SU-DHL-6 (cell line): Measurements from ENCODE around the gene TNS3.
"Not testable (repeated sequence)": the region's sequence is repeated elsewhere in the genome, so short reads cannot be mapped to it uniquely, and the experiment has no call there.

ENCODE experiments used
- H2AFZ ChIP-seq: fragments of 200-600 bp; sonication (generic); 2 replicates; pipeline ENCODE4 v1.6.1; 2014; ENCODE audit warnings: low read depth, mild to moderate bottlenecking, moderate library complexity, mixed read lengths, antibody characterized with exemption, low read length; ENCODE audit not compliant: severe bottlenecking
- H3F3A ChIP-seq: fragments of 200-600 bp; shearing (Covaris generic); 2 replicates; pipeline ENCODE4 v1.6.0; 2016; ENCODE audit warnings: antibody characterized with exemption, mild to moderate bottlenecking; ENCODE audit not compliant: insufficient read depth
- H3K27ac ChIP-seq: fragments of 200-600 bp; sonication (generic); 2 replicates; pipeline ENCODE4 v1.5.1; 2016; ENCODE audit warnings: low read depth, mild to moderate bottlenecking, low read length, moderate library complexity, mixed read lengths
- H3K27me3 ChIP-seq: fragments of 200-600 bp; sonication (generic), shearing (Covaris generic); 2 replicates; pipeline ENCODE4 v1.6.0; 2014; ENCODE audit warnings: mild to moderate bottlenecking, low read length
- H3K36me3 ChIP-seq: fragments of 200-600 bp; sonication (generic); 2 replicates; pipeline ENCODE4 v1.6.1; 2014; ENCODE audit warnings: mild to moderate bottlenecking, low read length, mixed read lengths
- H3K4me2 ChIP-seq: fragments of 300-600, 200-600 bp; shearing (Covaris generic), sonication (generic); 2 replicates; pipeline ENCODE4 v1.6.0; 2014; ENCODE audit warnings: low read length, low read depth, mild to moderate bottlenecking; ENCODE audit not compliant: poor library complexity, severe bottlenecking
- H3K4me3 ChIP-seq: fragments of 200-600 bp; sonication (generic); 2 replicates; pipeline ENCODE4 v1.5.1; 2014; ENCODE audit warnings: antibody characterized with exemption, low read length, mild to moderate bottlenecking, mixed read lengths; ENCODE audit not compliant: insufficient read depth, poor library complexity, severe bottlenecking
- H3K79me2 ChIP-seq: fragments of 200-600 bp; sonication (generic); 2 replicates; pipeline ENCODE4 v1.6.1; 2014; ENCODE audit warnings: mild to moderate bottlenecking, low read length, moderate library complexity; ENCODE audit not compliant: insufficient read depth
- H3K9ac ChIP-seq: fragments of 200-600 bp; sonication (generic); 2 replicates; pipeline ENCODE4 v1.7.0; 2014; ENCODE audit warnings: mild to moderate bottlenecking, low read length
- H3K9me2 ChIP-seq: fragments of 200-600 bp; sonication (generic); replicated peaks from 2 replicates; pipeline ENCODE4 v1.6.1; 2014; ENCODE audit warnings: low read length; ENCODE audit not compliant: insufficient read depth
- H3K9me3 ChIP-seq: fragments of 200-600 bp; sonication (generic); 2 replicates; pipeline ENCODE4 v1.6.1; 2014; ENCODE audit warnings: low read length, mixed read lengths; ENCODE audit not compliant: insufficient read depth
- H4K20me1 ChIP-seq: fragments of 200-600 bp; sonication (generic); 2 replicates; pipeline ENCODE4 v1.6.1; 2014; ENCODE audit warnings: low read depth, mild to moderate bottlenecking, antibody characterized with exemption, low read length, moderate library complexity, mixed read lengths
- CTCF ChIP-seq: fragments of 200-600 bp; sonication (generic); IDR thresholded peaks from one replicate; pipeline ENCODE4 v1.5.1; 2017; ENCODE audit warnings: antibody characterized with exemption, mild to moderate bottlenecking, low read length, moderate library complexity; ENCODE audit not compliant: insufficient read depth, poor library complexity, severe bottlenecking
- EZH2phosphoT487 ChIP-seq: fragments of 200-600 bp; sonication (generic), shearing (Covaris generic); conservative IDR thresholded peaks from 2 replicates; pipeline ENCODE4 v1.6.1; 2018; ENCODE audit warnings: mild to moderate bottlenecking, antibody characterized with exemption, low read length, moderate library complexity, mixed read lengths

TNS3 gene

GRCh38 chr7:47587351-47587750, 5.4 kb upstream of the TNS3 start:
- H2AFZ ChIP-seq = no peak overlapping the region
- no peaks in the 10 kb centered on the region for H3K9me3 ChIP-seq
- H3K4me3 ChIP-seq = no peak overlapping the region
- no peaks in the 10 kb centered on the region for H4K20me1 ChIP-seq
- no peak overlapping the region for H3K4me2 ChIP-seq
- no peaks in the 10 kb centered on the region for H3K79me2 ChIP-seq
- H3K9me2 ChIP-seq = no peaks in the 10 kb centered on the region
- H3K27me3 ChIP-seq = no peaks in the 10 kb centered on the region
- H3K36me3 ChIP-seq = no peaks in the 10 kb centered on the region
- TF ChIP-seq EZH2phosphoT487 (no peak), CTCF (no peak)
- H3K27ac ChIP-seq = no peak overlapping the region
- H3K9ac ChIP-seq = no peak overlapping the region
- H3F3A ChIP-seq = no peaks in the 10 kb centered on the region

GRCh38 chr7:47586925-47587324, 5.0 kb upstream of the TNS3 start:
- no peaks in the 10 kb centered on the region for H3K36me3 ChIP-seq
- H3F3A ChIP-seq = no peaks in the 10 kb centered on the region
- no peaks in the 10 kb centered on the region for H4K20me1 ChIP-seq
- no peaks in the 10 kb centered on the region for H3K9me3 ChIP-seq
- no peak for TF ChIP-seq EZH2phosphoT487
- no peak for TF ChIP-seq CTCF
- no peak overlapping the region for H3K9ac ChIP-seq
- H3K4me2 ChIP-seq = no peak overlapping the region
- no peaks in the 10 kb centered on the region for H3K27me3 ChIP-seq
- H2AFZ ChIP-seq = no peak overlapping the region
- H3K27ac ChIP-seq = no peak overlapping the region
- no peaks in the 10 kb centered on the region for H3K9me2 ChIP-seq
- no peaks in the 10 kb centered on the region for H3K79me2 ChIP-seq
- no peak overlapping the region for H3K4me3 ChIP-seq

- H3K4me3 ChIP-seq, H4K20me1 ChIP-seq, H3K36me3 ChIP-seq, H3K27ac ChIP-seq, H3K9ac ChIP-seq, H3K27me3 ChIP-seq, H3K79me2 ChIP-seq, H3K9me2 ChIP-seq, H2AFZ ChIP-seq, H3F3A ChIP-seq, H3K9me3 ChIP-seq, H3K4me2 ChIP-seq: not testable (repeated sequence)
Observed at GRCh38 chr7:47586161-47586670, 4.3 kb upstream of the TNS3 start.

GRCh38 chr7:47584536-47584895, 2.6 kb upstream of the TNS3 start:
- H3K27ac ChIP-seq = no peak overlapping the region
- 0 out of 2 replicates have a peak, but pooled peaks cover 5% of the 10 kb centered on the region for H3F3A ChIP-seq
- no peak overlapping the region for H3K4me2 ChIP-seq

More at GRCh38 chr7:47584536-47584895, 2.6 kb upstream of the TNS3 start:
- H3K4me3 ChIP-seq = no peak overlapping the region
- H3K27me3 ChIP-seq = no peaks in the 10 kb centered on the region
- H3K79me2 ChIP-seq = peaks cover 20% of the 10 kb centered on the region
- no peak overlapping the region for H2AFZ ChIP-seq
- TF ChIP-seq CTCF (no peak), EZH2phosphoT487 (no peak)
- no peaks in the 10 kb centered on the region for H4K20me1 ChIP-seq
- H3K9ac ChIP-seq = no peak overlapping the region
- H3K9me3 ChIP-seq = no peaks in the 10 kb centered on the region
- no peaks in the 10 kb centered on the region for H3K36me3 ChIP-seq
- no peaks in the 10 kb centered on the region for H3K9me2 ChIP-seq
